ENCODE measurements around the gene LHFPL6. TPM values are rescaled to one million over a fixed set of nuclear protein-coding genes. Genes with fewer than 3 reads are reported as not detected.

LHFPL6 gene
- total RNA-seq, 1 experiment from 2014 or later: 3.6 TPM

DNA sequence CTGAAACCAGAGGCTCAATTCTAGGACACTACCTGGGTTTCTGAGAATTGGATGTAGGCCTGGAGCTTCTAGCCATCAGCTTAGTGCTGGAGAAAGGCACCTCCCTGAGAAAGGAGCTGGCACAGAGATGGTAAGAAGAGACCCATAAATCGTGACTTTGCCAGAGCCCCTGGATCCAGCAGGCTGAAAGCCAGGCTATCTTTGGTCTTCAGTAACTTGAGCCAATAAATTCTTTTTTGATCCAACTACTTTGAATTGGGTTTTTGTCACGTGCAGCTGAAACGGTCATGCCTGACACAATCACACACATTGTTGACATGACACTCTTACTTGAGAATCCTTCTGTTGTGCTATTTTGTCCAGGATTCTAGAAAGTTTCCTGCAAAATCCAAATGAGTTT, 103.4 kb downstream of the LHFPL6 start:
- no peak overlapping the region for H3K4me3 Mint-ChIP-seq (ENCODE audit: unreplicated experiment)
- no TSS peak for BruUV-seq (replicated peaks)
- H3K27ac Mint-ChIP-seq (ENCODE audit: unreplicated experiment): no peak overlapping the region
- POLR2A ChIA-PET: no interaction called here
- no peak overlapping the region for H3K4me3 ChIP-seq (ENCODE audit: low read depth, low read length)
- TF ChIP-seq, protein P1, sequence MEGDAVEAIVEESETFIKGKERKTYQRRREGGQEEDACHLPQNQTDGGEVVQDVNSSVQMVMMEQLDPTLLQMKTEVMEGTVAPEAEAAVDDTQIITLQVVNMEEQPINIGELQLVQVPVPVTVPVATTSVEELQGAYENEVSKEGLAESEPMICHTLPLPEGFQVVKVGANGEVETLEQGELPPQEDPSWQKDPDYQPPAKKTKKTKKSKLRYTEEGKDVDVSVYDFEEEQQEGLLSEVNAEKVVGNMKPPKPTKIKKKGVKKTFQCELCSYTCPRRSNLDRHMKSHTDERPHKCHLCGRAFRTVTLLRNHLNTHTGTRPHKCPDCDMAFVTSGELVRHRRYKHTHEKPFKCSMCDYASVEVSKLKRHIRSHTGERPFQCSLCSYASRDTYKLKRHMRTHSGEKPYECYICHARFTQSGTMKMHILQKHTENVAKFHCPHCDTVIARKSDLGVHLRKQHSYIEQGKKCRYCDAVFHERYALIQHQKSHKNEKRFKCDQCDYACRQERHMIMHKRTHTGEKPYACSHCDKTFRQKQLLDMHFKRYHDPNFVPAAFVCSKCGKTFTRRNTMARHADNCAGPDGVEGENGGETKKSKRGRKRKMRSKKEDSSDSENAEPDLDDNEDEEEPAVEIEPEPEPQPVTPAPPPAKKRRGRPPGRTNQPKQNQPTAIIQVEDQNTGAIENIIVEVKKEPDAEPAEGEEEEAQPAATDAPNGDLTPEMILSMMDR (IDR thresholded peaks at IDR 0.05; ENCODE audit: insufficient read depth in 1 of 2, low read depth in 1 of 2, low read length in 1 of 2, severe bottlenecking in 1 of 2, unreplicated experiment in 1 of 2): no peak
- no peaks in the 10 kb centered on the region for H3K9me3 ChIP-seq
- peaks cover under 1% of the 10 kb centered on the region for H3K4me1 Mint-ChIP-seq (ENCODE audit: low read depth, unreplicated experiment)
- H3K4me1 ChIP-seq: peaks cover 9% of the 10 kb centered on the region; the same call in 1 of the 2 replicates
- no peaks in the 10 kb centered on the region for H3K9me3 Mint-ChIP-seq (ENCODE audit: unreplicated experiment)
- peaks cover 7% of the 10 kb centered on the region for H3K27me3 Mint-ChIP-seq (ENCODE audit: insufficient read depth, unreplicated experiment)
- CTCF ChIA-PET: interaction anchor here (0.5 kb wide), 1 partner anchor 449 kb away, joined by 3 read pairs; no protein-coding TSS in a partner anchor
- no peaks in the 10 kb centered on the region for H3K27me3 ChIP-seq (replicated peaks; ENCODE audit: control insufficient read depth, insufficient read depth, low read length)
- DNase-seq: no peak
- intact Hi-C loops (cut with micrococcal nuclease; ENCODE audit: unreplicated experiment): no loop called here
- no peaks in the 10 kb centered on the region for H3K36me3 Mint-ChIP-seq (ENCODE audit: insufficient read depth, unreplicated experiment)
- no peaks in the 10 kb centered on the region; the same call in 1 of the 2 replicates for H3K36me3 ChIP-seq (ENCODE audit: control insufficient read depth, insufficient read depth, low read length)

DNA sequence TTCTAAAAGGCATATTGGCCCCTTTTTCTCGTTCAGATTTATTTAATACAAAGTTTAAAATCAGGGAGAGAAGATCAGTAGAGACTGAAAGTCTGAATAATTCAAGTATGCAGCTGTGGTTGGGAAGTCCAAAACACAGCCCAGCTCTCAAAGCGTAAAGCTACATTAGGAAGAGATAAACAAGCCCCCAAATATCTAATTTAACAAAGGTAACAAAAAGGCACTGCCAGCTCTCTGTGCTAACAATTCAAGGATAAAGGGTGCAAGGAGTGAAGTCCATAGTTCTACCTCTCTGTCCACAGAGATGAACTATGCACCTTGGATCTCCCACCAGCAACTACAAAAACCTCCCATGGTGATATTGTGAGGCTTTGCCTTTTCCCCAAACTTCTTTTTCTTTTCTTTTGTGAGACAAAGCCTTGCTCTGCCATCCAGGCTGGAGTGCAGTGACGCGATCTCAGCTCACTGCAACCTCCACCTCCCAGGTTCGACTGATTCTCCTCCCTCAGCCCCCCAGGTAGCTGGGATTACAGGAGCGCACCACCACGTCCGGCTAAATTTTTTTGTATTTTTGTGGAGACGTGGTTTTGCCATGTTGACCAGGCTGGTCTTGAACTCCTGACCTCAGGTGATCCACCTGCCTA, 104.4 kb downstream of the LHFPL6 start:
- Mint-ChIP-seq H3K4me3 (ENCODE audit: unreplicated experiment) (no peak overlapping the region), H3K36me3 (ENCODE audit: insufficient read depth, unreplicated experiment) (no peaks in the 10 kb centered on the region), H3K27ac (ENCODE audit: unreplicated experiment) (no peak overlapping the region), H3K9me3 (ENCODE audit: unreplicated experiment) (no peaks in the 10 kb centered on the region), H3K27me3 (ENCODE audit: insufficient read depth, unreplicated experiment) (peaks cover 3% of the 10 kb centered on the region), H3K4me1 (ENCODE audit: low read depth, unreplicated experiment) (no peaks in the 10 kb centered on the region)
- POLR2A ChIA-PET: no interaction called here
- no TSS peak for BruUV-seq (replicated peaks)
- Histone ChIP-seq H3K27me3 (replicated peaks; ENCODE audit: control insufficient read depth, insufficient read depth, low read length) (no peaks in the 10 kb centered on the region), H3K4me1 (peaks cover 8% of the 10 kb centered on the region; the same call in 1 of the 2 replicates), H3K36me3 (ENCODE audit: control insufficient read depth, insufficient read depth, low read length) (no peaks in the 10 kb centered on the region; the same call in 1 of the 2 replicates), H3K9me3 (no peaks in the 10 kb centered on the region), H3K4me3 (ENCODE audit: low read depth, low read length) (no peak overlapping the region)
- CTCF ChIA-PET: interaction anchor here (0.6 kb wide), 1 partner anchor 105 kb away, joined by 3 read pairs; no protein-coding TSS in a partner anchor
- intact Hi-C loops (cut with micrococcal nuclease; ENCODE audit: unreplicated experiment): no loop called here
- DNase-seq: no peak
- TF ChIP-seq, protein P1 (IDR thresholded peaks at IDR 0.05; ENCODE audit: insufficient read depth in 1 of 2, low read depth in 1 of 2, low read length in 1 of 2, severe bottlenecking in 1 of 2, unreplicated experiment in 1 of 2): no peak

DNA sequence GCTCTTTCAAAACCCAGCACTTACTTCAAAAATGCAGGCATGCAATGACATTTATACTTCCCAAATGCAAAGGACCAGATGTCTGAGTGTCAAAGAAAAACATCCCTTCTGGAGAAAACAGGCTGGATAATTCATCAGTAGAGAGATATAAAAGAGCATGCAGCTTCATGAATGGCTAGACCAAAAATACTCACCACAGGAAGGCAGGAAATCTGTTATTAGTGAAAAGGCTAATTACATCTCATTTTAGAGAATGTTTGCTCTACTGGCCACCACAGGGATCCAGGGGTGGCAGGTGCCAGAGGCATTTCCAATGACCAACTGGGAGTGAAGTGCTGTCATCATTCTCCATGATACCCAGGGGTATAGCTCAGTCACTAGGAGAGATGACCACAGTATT, 106.5 kb downstream of the LHFPL6 start:
- Histone ChIP-seq H3K4me3 (ENCODE audit: low read depth, low read length) (no peak overlapping the region), H3K27me3 (replicated peaks; ENCODE audit: control insufficient read depth, insufficient read depth, low read length) (no peaks in the 10 kb centered on the region), H3K4me1 (peaks cover 3% of the 10 kb centered on the region; the same call in 1 of the 2 replicates), H3K9me3 (no peaks in the 10 kb centered on the region), H3K36me3 (ENCODE audit: control insufficient read depth, insufficient read depth, low read length) (no peaks in the 10 kb centered on the region; the same call in 1 of the 2 replicates)
- no peak overlapping the region for H3K27ac Mint-ChIP-seq (ENCODE audit: unreplicated experiment)
- BruUV-seq (replicated peaks): no TSS peak
- H3K4me3 Mint-ChIP-seq (ENCODE audit: unreplicated experiment): no peak overlapping the region
- DNase-seq: no peak
- H3K36me3 Mint-ChIP-seq (ENCODE audit: insufficient read depth, unreplicated experiment): no peaks in the 10 kb centered on the region
- ChIA-PET CTCF (no interaction called here), POLR2A (no interaction called here)
- peaks cover 3% of the 10 kb centered on the region for H3K27me3 Mint-ChIP-seq (ENCODE audit: insufficient read depth, unreplicated experiment)
- no peaks in the 10 kb centered on the region for H3K9me3 Mint-ChIP-seq (ENCODE audit: unreplicated experiment)
- intact Hi-C loops (cut with micrococcal nuclease; ENCODE audit: unreplicated experiment): no loop called here
- TF ChIP-seq, protein P1 (IDR thresholded peaks at IDR 0.05; ENCODE audit: insufficient read depth in 1 of 2, low read depth in 1 of 2, low read length in 1 of 2, severe bottlenecking in 1 of 2, unreplicated experiment in 1 of 2): no peak
- H3K4me1 Mint-ChIP-seq (ENCODE audit: low read depth, unreplicated experiment): no peaks in the 10 kb centered on the region
